ENCODE measurements around the gene KIF26B. TPM values are rescaled to one million over a fixed set of nuclear protein-coding genes. Genes with fewer than 3 reads are reported as not detected.

The KIF26B gene
- total RNA-seq, 1 experiment from 2014 or later, result 1.2 TPM

- no peak for TF ChIP-seq EMX1 (CRISPR knock-in tag; IDR thresholded peaks at IDR 0.05)
- no peak for TF ChIP-seq CREB1 (CRISPR knock-in tag; IDR thresholded peaks at IDR 0.05)
- TF ChIP-seq TP53 (CRISPR knock-in tag; IDR thresholded peaks at IDR 0.05), result no peak
- TF ChIP-seq TEAD1 (CRISPR knock-in tag; IDR thresholded peaks at IDR 0.05), result peak; percentile 96; the same call in 1 of the 2 replicates
- no peak for TF ChIP-seq AFF4 (CRISPR knock-in tag; IDR thresholded peaks at IDR 0.05; ENCODE audit: borderline replicate concordance)
- TF ChIP-seq ZNF281 (CRISPR knock-in tag; IDR thresholded peaks at IDR 0.05), result no peak
- TF ChIP-seq NFE2L1 (CRISPR knock-in tag; IDR thresholded peaks at IDR 0.05), result no peak
Measured at GRCh38 chr1:245256528-245256927, 101.7 kb downstream of the KIF26B start (continued).

- DNase-seq (ENCODE audit: low spot score) (no peak), ATAC-seq (no peak)
- 0 out of 2 replicates have a peak, but pooled peaks cover under 1% of the 10 kb centered on the region for H3K36me3 Mint-ChIP-seq
- no peak overlapping the region; the same call in 1 of the 2 replicates for H3K27ac Mint-ChIP-seq
- H3K4me3 Mint-ChIP-seq, result no peak overlapping the region
- CTCF ChIA-PET, result interaction anchor here (0.6 to 2.7 kb wide), 2 partner anchors 102 to 213 kb away, joined by 3 to 10 read pairs; no protein-coding TSS in a partner anchor
- POLR2A ChIA-PET, result no interaction called here
- H3K4me1 Mint-ChIP-seq, result peaks cover 49% of the 10 kb centered on the region
- H3K27me3 Mint-ChIP-seq (ENCODE audit: low read depth), result peaks cover 3% of the 10 kb centered on the region; the same call in 1 of the 2 replicates
- peaks cover under 1% of the 10 kb centered on the region; the same call in 1 of the 2 replicates for H3K9me3 Mint-ChIP-seq
- no peak for TF ChIP-seq AR (CRISPR knock-in tag; IDR thresholded peaks at IDR 0.05)
- no peak for TF ChIP-seq E2F5 (CRISPR knock-in tag; IDR thresholded peaks at IDR 0.05)
- no peak for TF ChIP-seq ERG (CRISPR knock-in tag; IDR thresholded peaks at IDR 0.05)
- no peak for TF ChIP-seq RELA (CRISPR knock-in tag; IDR thresholded peaks at IDR 0.05; ENCODE audit: borderline replicate concordance)
- no peak for TF ChIP-seq NR2C2 (CRISPR knock-in tag; IDR thresholded peaks at IDR 0.05)
- no peak for TF ChIP-seq FOXP4 (CRISPR knock-in tag; IDR thresholded peaks at IDR 0.05)
- TF ChIP-seq E2F1 (CRISPR knock-in tag; IDR thresholded peaks at IDR 0.05), result no peak
- no peak for TF ChIP-seq NFATC4 (CRISPR knock-in tag; IDR thresholded peaks at IDR 0.05)
- TF ChIP-seq ZNF416 (CRISPR knock-in tag; IDR thresholded peaks at IDR 0.05), result no peak
- TF ChIP-seq ZBTB43 (CRISPR knock-in tag; IDR thresholded peaks at IDR 0.05), result no peak
- TF ChIP-seq NFE2L1 (CRISPR knock-in tag; IDR thresholded peaks at IDR 0.05), result no peak
Measured at GRCh38 chr1:245258271-245258920, 103.6 kb downstream of the KIF26B start.
